HG03097 (cell line): ENCODE data around the gene AK8.

ENCODE experiments used
- ATAC-seq: cut with Tn5 transposase; IDR thresholded peaks from one replicate; pipeline ENCODE4 v1.9.1; 2021; ENCODE audit not compliant: unreplicated experiment, low FRiP score

Gene AK8

GRCh38 chr9:132863096-132863495 lies 15.0 kb downstream of the AK8 start:
- no peak for ATAC-seq

DNA sequence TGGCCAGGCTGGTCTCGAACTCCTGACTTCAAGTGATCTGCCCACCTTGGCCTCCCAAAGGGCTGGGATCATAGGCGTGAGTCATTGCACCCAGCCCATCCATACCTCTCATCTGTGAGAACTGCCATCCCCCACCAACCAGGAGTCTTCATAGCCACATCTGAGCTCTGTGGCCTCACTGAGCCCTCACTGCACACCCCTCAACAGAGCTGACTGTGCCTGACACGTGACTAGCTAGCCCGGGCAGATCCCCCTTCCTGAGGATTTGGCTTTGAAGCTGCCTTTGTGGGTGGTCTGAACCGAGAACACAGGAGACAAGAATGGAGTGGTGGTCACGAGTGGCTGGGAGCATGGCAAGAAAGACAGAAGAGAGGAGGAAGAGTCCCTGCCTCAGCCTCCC lies 15.6 kb downstream of the AK8 start:
- ATAC-seq: no peak

GRCh38 chr9:132861666-132862065 lies 16.4 kb downstream of the AK8 start:
- ATAC-seq: no peak

- no peak for ATAC-seq
These were observed 19.3 kb downstream of the AK8 start for GRCh38 chr9:132858751-132859150.

- ATAC-seq: no peak
These were observed 20.3 kb downstream of the AK8 start for GRCh38 chr9:132857616-132858342.

DNA sequence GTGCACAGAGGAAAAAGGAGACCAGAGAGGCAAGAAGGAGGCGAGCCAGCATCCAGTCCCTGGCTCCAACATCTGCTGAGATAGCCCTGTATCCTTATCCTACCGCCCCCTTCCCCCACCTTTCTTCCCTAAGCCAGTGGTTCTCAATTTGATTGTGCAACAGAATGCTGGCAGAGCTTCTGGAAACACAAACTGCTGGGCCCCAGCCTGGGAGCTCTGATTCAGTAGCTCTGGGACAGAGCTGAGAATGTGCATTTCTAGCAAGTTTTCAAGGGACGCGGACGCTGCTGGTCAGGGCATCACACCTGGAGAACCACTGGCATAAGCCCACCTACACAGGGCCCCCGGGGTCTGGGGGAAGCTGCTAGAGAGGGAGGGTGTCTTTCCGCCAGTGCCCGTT lies 21.1 kb downstream of the AK8 start:
- no peak for ATAC-seq

DNA sequence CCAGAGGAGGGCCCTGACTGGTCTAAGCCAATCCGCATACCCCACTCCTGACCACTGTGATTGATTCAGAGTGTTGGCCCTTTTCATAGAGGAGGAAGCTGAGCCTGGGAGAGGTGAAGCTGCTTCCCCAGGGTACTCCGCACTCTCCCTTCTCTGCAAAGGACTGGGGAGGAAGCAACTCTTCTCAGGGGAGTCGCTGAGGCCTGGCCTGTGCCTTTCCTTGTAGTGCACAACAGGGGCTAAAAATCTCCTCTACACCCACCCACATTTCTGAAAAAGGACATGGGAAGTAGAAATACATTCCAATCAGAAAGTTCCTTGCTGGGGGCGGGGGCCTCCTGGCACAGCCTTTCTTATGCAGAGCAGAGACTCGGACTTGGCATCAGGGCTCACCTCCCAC lies 22.2 kb downstream of the AK8 start:
- no peak for ATAC-seq

GRCh38 chr9:132854832-132855231 lies 23.3 kb downstream of the AK8 start:
- ATAC-seq: no peak

GRCh38 chr9:132853482-132853881 lies 24.6 kb downstream of the AK8 start:
- ATAC-seq: no peak

DNA sequence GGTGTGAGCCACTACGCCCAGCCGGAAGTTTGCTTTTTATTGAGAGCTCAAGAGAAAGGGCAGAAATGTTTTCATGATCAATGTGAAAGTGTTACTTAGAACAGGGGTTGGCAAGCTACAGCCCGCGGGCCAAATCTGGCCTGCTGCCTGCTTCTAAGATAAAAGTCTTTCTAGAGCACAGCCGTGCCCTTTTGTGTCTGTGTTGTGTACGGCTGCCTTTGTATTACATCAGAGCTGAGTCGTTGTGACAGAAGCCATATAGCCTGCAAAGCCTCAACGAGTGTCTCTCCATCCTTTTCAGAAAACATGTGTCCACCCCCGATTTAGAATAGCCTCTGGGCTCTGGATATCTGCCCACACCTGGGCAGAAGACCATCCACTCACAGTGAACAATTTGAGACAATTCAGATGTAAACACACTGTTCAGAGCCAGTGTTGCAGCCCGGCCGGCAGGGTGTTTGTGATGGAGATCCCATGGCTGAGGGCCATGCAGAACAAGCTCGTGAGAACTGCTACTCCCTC lies 28.8 kb downstream of the AK8 start:
- ATAC-seq: no peak

DNA sequence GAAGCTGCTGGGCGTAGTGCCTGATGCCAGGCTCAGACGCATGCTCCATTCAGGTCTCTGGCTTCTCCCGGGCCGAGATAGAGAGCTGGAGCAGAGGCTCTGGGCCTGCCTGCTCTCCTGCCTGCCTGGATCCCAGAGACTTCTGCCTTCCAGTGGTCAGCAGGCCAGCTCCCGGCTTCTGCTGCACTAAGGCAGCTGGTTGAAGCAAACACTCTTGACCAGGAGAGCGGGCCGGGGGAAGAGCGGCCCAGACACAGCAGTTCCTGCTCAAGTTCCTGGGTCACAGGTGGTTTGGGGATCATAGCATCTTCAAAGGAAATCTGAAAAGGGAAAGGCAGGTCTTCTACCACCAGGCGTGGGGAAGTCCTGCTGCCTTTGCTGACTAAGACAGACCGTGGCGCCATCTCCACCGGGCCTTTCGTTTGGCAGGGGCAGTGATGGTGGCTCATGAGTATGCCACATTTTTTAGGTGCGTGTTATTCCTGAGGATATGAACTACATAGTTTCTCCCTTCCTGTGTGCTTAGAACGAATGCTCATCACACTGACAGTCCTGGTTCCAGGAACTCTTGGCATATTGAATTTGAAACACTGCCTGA lies 31.1 kb downstream of the AK8 start:
- no peak for ATAC-seq

DNA sequence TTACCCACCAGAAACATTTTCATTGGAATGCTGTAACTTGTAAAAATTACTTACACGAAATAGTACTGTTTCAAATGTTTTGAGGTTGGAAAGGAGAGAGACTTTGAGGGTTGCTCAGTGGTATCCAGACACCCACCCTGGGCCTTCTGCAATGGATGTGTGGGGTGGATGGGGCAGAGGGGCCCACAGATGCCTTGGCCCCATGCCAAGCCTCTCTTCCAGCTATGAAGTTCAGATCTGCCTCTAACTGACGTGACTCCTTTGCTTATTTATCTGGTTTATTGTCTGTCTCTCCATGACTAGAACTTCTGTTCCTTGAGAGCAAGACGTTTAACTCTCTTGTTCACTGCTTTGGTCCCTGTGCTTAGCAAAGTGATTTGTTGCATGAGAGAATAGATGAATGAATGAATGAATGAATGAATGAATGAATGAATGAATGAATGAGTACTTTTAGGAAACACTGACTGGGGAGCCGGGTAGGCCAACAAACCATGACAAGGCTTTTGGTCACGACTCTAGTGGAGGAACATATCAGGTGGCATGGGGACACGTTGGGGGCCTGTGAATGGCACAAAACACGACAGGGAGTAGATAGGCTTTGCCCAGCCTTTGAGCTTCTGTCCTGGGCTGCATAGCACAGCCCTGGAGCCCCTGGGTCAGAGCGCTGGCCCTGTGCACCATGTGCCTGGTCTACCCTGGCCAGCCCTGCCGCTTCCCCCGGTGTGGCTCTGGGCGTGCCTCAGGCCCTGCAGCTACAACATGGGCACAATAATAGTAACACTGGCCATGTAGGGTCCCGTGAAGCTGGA lies 31.8 kb downstream of the AK8 start:
- no peak for ATAC-seq

DNA sequence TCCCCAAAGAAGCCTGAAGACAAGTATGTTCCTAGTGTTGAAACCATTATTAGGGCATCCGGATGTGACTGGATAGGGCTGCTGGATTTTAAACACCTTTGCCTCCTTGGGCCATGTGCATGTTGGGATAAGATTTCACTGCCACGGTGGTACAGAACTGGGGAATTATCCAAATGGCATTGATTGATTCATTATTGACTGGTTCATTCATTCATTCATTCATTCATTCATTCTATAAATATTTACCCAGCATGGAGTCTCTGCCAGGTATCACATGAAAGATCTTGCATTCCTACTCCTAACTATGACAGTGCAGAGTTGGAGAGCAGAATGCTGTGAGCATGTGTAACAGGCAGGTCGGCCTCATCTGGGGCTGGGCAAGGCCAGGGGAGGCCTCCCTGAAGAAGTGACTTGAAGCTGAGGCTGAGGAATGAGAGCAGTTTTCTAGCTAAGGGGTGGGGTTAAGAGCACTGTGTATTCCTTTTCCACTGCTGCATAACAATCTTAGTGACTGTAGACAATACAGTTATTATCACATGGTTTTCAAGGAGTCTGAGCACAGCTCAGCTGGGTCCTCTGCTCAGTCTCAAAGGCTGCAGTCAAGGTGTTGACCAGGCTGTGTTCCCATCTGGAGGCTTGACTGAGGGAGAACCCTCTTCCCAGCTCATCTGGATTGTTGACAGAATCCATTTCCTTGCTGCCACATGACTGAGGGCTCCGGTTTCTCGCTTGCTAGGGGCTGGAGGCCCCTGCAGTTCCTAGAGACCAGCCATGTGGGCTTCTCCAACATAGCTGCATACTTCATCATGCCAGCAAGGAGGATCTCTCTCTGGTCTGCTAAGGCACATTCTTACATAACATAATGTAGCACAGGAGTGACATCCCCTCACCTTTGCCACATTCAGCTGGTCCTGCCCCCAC lies 35.7 kb downstream of the AK8 start:
- ATAC-seq: no peak

GRCh38 chr9:132840980-132841379 lies 37.1 kb downstream of the AK8 start:
- ATAC-seq: no peak

GRCh38 chr9:132838291-132838690 lies 39.8 kb downstream of the AK8 start:
- ATAC-seq: no peak

GRCh38 chr9:132837501-132838286 lies 40.4 kb downstream of the AK8 start:
- no peak for ATAC-seq

DNA sequence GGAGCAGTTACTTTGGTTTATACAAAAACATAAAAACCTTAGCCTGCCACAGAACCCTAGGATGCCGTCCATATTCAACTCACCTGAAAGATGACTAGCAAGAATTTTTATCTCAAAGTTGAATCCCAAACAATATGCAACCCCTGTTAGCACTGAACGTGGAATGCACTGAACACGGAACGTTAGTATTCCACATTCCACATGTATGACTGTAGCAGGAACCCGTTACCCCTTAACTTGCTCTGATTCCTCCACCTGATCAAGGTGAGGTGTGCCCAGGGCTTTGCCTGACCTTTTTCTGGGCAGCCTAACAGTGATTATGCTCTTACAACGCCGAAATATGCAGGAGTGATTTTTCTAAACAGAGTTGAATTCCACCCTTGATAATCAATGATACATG lies 43.7 kb downstream of the AK8 start:
- no peak for ATAC-seq

GRCh38 chr9:132833550-132834121 lies 44.4 kb downstream of the AK8 start:
- ATAC-seq: no peak

- no peak for ATAC-seq
These were observed 45.8 kb downstream of the AK8 start for GRCh38 chr9:132832171-132832881.
